Measurements from ENCODE around the gene CANT1. TPM values are rescaled to one million over a fixed set of nuclear protein-coding genes. Genes with fewer than 3 reads are reported as not detected.
"Not testable (repeated sequence)": the region's sequence is repeated elsewhere in the genome, so short reads cannot be mapped to it uniquely, and the experiment has no call there.

Gene CANT1
- total RNA-seq, 4 donors from 2014 or later, result 9.2 to 40.6 (median 21.5) TPM

DNA sequence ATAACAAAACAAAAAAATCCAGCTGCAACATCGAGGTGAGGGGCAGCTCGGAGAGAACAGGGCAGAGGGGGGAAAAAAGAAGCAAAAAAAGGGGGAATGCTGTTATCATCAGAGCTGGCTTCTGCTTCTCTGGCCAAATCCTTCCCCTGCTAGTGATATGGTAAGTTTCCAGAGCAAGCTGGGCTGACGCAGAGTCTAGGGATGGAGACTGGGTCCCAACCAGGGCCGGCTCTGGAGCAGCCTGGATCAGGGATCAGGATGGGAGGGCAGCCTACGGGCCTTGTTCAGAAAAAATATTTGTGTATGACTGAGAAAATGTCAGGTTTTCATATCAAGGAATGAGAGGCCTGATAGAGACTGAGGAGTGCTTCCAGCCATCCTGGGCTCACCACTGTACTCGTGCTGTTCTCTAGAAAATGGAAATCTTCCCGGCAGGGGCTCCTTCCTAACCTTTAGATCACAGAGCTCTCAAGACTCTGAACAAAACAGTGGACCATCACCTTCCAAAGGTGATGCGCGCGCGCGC, 13.7 kb upstream of the CANT1 start:
- no peaks in the 10 kb centered on the region for H3K9me3 ChIP-seq
- intact Hi-C loops (cut with DNase I; ENCODE audit: low total_unique reads), result no loop called here
- H3K27me3 ChIP-seq, result no peaks in the 10 kb centered on the region
- TF ChIP-seq POLR2A (IDR thresholded peaks at IDR 0.05), result no peak
- TF ChIP-seq, protein P1, sequence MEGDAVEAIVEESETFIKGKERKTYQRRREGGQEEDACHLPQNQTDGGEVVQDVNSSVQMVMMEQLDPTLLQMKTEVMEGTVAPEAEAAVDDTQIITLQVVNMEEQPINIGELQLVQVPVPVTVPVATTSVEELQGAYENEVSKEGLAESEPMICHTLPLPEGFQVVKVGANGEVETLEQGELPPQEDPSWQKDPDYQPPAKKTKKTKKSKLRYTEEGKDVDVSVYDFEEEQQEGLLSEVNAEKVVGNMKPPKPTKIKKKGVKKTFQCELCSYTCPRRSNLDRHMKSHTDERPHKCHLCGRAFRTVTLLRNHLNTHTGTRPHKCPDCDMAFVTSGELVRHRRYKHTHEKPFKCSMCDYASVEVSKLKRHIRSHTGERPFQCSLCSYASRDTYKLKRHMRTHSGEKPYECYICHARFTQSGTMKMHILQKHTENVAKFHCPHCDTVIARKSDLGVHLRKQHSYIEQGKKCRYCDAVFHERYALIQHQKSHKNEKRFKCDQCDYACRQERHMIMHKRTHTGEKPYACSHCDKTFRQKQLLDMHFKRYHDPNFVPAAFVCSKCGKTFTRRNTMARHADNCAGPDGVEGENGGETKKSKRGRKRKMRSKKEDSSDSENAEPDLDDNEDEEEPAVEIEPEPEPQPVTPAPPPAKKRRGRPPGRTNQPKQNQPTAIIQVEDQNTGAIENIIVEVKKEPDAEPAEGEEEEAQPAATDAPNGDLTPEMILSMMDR (IDR thresholded peaks at IDR 0.05), result no peak
- H3K36me3 ChIP-seq, result no peaks in the 10 kb centered on the region
- DNase-seq, result peak in 1 of 2 donors; percentile 7
- no peak overlapping the region for H3K4me3 ChIP-seq
- H3K4me1 ChIP-seq, result peaks cover 7 to 23% of the 10 kb centered on the region in 2 donors
- peak overlapping the region; percentile 23 to 53 for H3K27ac ChIP-seq

DNA sequence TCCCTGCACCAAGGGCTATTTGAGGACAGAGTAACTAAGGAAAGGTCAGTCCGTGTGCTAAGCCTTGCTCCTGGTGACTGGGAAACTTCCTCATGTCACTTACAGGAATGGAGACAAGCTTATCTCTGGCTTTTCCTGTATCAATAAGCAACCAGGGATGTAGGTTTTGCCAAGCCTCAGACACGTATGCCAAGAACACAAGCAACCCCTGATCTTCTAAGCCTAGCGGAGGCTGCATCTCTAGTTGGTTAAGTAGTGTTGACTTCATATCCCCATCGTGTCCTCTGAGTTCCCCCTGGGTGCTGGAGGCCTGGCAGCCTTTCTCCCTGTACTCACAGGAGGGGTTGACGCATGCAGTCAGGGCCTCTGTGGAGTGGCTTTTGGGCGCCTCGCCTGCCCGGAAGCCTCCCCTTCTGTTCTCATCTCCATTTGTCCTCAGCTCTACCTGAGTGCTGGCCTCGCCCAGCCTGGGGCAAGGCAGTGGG, 13.0 kb upstream of the CANT1 start:
- TF ChIP-seq, protein P1 (IDR thresholded peaks at IDR 0.05), result no peak
- Histone ChIP-seq H3K36me3 (no peaks in the 10 kb centered on the region), H3K4me1 (peaks cover 6 to 23% of the 10 kb centered on the region in 2 donors), H3K4me3 (no peak overlapping the region), H3K9me3 (no peaks in the 10 kb centered on the region), H3K27me3 (no peaks in the 10 kb centered on the region), H3K27ac (peak overlapping the region; percentile 23 to 53)
- intact Hi-C loops (cut with DNase I; ENCODE audit: low total_unique reads), result no loop called here
- DNase-seq, result peak in 1 of 2 donors; percentile 25

DNA sequence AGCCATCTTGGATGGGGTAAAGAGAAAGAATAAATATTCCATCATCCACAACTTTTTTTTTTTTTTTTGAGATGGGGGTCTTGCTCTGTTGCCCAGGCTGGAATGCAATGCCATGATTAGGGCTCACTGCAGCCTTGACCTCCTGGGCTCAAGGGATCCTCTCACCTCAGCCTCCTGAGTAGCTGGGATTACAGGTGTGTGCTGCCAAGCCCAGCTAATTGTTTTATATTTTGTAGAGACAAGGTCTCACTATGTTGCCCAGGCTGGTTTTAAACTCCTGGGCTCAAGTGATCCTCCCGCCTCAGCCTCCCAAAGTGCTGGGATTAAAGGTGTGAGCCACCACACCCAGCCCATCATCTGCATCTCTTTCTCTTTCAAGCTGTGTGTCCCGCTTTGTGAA, 12.4 kb upstream of the CANT1 start:
- H3K27ac ChIP-seq, result peak overlapping the region in 1 of 2 donors; percentile 47
- H3K27me3 ChIP-seq; H3K9me3 ChIP-seq; H3K36me3 ChIP-seq; intact Hi-C loops (cut with DNase I; ENCODE audit: low total_unique reads); H3K4me3 ChIP-seq: not testable (repeated sequence)
- H3K4me1 ChIP-seq, result peaks cover 0 to 18% of the 10 kb centered on the region in 2 donors
- DNase-seq, result peak in 1 of 2 donors; percentile 4

DNA sequence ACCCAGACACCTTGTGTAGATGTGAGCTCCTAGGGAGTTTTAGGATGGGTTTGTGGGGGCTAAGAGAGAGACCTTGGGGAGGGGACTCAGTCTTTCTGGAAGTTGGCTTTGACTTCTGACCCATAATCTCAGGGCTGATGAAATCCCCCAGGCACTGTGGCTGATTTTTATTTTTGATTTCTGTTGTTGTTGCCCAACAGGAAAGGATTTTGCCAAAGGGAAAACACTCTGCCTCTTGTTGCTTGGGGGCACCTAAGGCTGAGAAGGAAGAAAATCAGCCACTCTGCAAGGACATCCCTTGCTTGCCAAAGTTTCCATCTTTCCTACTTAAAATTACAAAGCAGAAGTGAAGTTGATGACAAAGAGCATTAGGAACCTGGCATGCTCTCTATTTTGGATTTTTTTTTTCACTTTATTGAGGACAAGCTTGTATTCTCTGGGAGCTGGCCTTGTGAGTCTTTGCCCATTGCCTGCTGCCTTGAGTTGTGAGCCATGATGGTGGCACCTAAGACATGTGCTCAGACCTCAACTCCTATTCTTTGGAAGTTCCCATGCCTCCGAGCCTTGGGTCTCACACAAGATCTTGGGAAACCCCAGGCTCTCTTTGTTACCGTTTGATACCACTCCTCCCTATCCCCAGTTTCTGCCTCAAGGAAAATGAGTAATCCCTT, 11.2 kb upstream of the CANT1 start:
- H3K4me3 ChIP-seq, result no peak overlapping the region
- no peak for TF ChIP-seq POLR2A (IDR thresholded peaks at IDR 0.05)
- TF ChIP-seq, protein P1 (IDR thresholded peaks at IDR 0.05), result no peak

DNA sequence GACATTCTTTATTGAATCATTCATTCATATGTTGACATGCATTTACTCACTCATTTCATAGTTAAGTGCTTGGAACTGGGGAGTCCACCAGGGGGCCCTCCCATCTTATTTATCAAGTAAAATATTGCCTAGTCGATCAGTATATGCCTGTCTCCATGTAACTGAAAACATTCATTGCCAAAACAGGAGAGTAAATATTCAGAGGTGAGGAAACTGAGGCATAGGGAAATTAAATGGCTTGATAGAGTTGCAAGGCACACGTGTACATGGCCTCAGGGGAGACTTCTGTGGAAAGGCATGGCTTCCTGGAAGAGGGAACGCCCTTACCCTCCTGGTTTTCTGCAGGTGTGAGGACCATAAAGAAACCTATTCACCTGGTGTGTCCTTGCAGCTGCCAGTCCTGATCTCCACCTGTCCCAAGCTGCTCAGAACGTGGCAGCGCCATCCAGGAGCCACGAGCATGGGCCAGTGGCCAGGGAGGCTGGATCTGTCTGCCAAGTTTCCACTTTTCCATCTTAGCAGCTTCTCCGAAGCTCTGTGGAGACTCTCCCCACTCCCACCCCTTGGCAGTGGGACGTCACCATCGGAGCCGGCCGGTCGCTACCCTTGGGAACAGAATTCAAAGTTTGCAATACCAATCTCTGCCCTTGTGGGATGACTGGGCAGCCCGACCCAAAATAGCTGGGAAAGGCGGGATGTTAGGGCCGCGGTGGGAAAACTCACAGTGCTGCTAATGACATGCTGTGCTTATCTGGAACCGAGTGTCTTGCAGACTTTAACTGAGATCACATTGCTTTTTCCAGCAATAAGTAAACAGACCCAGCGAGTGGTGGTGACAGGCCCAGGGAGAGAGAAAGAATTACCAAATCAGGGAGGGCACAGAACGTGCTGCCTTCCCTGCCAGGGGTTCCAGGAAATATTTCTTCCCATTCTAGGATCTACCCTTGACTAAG, 10.3 kb upstream of the CANT1 start:
- Histone ChIP-seq H3K36me3 (no peaks in the 10 kb centered on the region), H3K4me3 (no peak overlapping the region), H3K27ac (peak overlapping the region; percentile 42 to 47), H3K27me3 (no peaks in the 10 kb centered on the region), H3K4me1 (peaks cover 0 to 9% of the 10 kb centered on the region in 2 donors), H3K9me3 (no peaks in the 10 kb centered on the region)
- TF ChIP-seq, protein P1 (IDR thresholded peaks at IDR 0.05), result peak; percentile 62 to 76 (median 66)
- no peak for TF ChIP-seq POLR2A (IDR thresholded peaks at IDR 0.05)
- peak; percentile 56 to 72 for DNase-seq
- intact Hi-C loops (cut with DNase I; ENCODE audit: low total_unique reads), result no loop called here

More for the DNA sequence above, 11.2 kb upstream of the CANT1 start:
- Histone ChIP-seq H3K9me3 (no peaks in the 10 kb centered on the region), H3K4me1 (peaks cover 0 to 11% of the 10 kb centered on the region in 2 donors), H3K36me3 (no peaks in the 10 kb centered on the region), H3K27me3 (no peaks in the 10 kb centered on the region), H3K27ac (peak overlapping the region; percentile 42 to 47)
- peak in 1 of 2 donors; percentile 3 for DNase-seq
- intact Hi-C loops (cut with DNase I; ENCODE audit: low total_unique reads), result no loop called here
